ENCODE data around the gene GIMAP8. TPM values are rescaled to one million over a fixed set of nuclear protein-coding genes. Genes with fewer than 3 reads are reported as not detected.
"Not testable (repeated sequence)": the region's sequence is repeated elsewhere in the genome, so short reads cannot be mapped to it uniquely, and the experiment has no call there.

GIMAP8 gene
- polyA plus RNA-seq, 3 donors = 3.6 to 12.7 (median 12.1) TPM

GRCh38 chr7:150522931-150523330 is 72.5 kb downstream of the GIMAP8 start:
- 57 to 69% (median 63%) methylated on average over 6 of the region's 6 CpGs for WGBS, 3 donors

GRCh38 chr7:150524018-150524417 is 73.6 kb downstream of the GIMAP8 start:
- no peak overlapping the region for H3K27ac ChIP-seq (ENCODE audit: low read depth, low read length)

More at GRCh38 chr7:150522931-150523330, 72.5 kb downstream of the GIMAP8 start:
- H3K27ac ChIP-seq (ENCODE audit: low read depth, low read length) = not testable (repeated sequence)

More at GRCh38 chr7:150524018-150524417, 73.6 kb downstream of the GIMAP8 start:
- WGBS, 3 donors = 35 to 51% (median 45%) methylated on average over 2 of the region's 2 CpGs

Other genes with a start within 250 kb of the GIMAP8 start
- 10 to 100 TPM in 1 of 3 donors, 1 to 10 TPM in 2; 1.3 to 12.1 (median 8.6) TPM for gene LRRC61, start 127.3 kb upstream of the GIMAP8 start, polyA plus RNA-seq
- gene ACTR3C, start 127.1 kb upstream of the GIMAP8 start, polyA plus RNA-seq = 1 to 10 TPM; 2.0 to 8.4 (median 3.5) TPM
- 100 to 1,000 TPM; 206 to 478 (median 353) TPM for gene RARRES2, start 109.0 kb upstream of the GIMAP8 start, polyA plus RNA-seq
- 10 to 100 TPM; 23.1 to 64.3 (median 59.3) TPM for gene REPIN1, start 81.8 kb upstream of the GIMAP8 start, polyA plus RNA-seq
- 1 to 10 TPM; 1.1 to 2.8 (median 1.5) TPM for gene ZNF775, start 71.3 kb upstream of the GIMAP8 start, polyA plus RNA-seq
- gene GIMAP7, start 64.2 kb downstream of the GIMAP8 start, polyA plus RNA-seq = 10 to 100 TPM in 2 of 3 donors, 1 to 10 TPM in 1; 9.3 to 47.2 (median 43.4) TPM
- 10 to 100 TPM in 2 of 3 donors, 1 to 10 TPM in 1; 9.4 to 47.3 (median 31.1) TPM for gene GIMAP4, start 116.8 kb downstream of the GIMAP8 start, polyA plus RNA-seq
- 10 to 100 TPM in 2 of 3 donors, 1 to 10 TPM in 1; 7.5 to 33.4 (median 23.2) TPM for gene GIMAP6, start 181.8 kb downstream of the GIMAP8 start, polyA plus RNA-seq
- 1 to 10 TPM; 2.5 to 8.3 (median 5.9) TPM for gene GIMAP2, start 235.1 kb downstream of the GIMAP8 start, polyA plus RNA-seq